Thyroid gland (tissue), 4 donors: ENCODE measurements around the gene CNGA4.

Source experiments
- POLR2A ChIP-seq, 2 donors: fragments of 450-650 bp; IDR thresholded peaks; one replicate each; pipeline ENCODE4 v1.6.1; 2017; ENCODE audit warnings: antibody characterized with exemption in 2 of 2, mild to moderate bottlenecking in 2 of 2, moderate library complexity in 1 of 2
- TF ChIP-seq, protein P1 (sequence below), 6 experiments: fragments of 200-600 bp in 3 of 6; fragments of 450-650 bp in 3 of 6; sonication (generic) in 3 of 6; IDR thresholded peaks; one replicate each; pipeline ENCODE4 v1.5.1; 2016 to 2019; ENCODE audit warnings: antibody characterized with exemption in 6 of 6, mild to moderate bottlenecking in 2 of 6, inconsistent platforms in 1 of 6, moderate library complexity in 1 of 6

DNA sequence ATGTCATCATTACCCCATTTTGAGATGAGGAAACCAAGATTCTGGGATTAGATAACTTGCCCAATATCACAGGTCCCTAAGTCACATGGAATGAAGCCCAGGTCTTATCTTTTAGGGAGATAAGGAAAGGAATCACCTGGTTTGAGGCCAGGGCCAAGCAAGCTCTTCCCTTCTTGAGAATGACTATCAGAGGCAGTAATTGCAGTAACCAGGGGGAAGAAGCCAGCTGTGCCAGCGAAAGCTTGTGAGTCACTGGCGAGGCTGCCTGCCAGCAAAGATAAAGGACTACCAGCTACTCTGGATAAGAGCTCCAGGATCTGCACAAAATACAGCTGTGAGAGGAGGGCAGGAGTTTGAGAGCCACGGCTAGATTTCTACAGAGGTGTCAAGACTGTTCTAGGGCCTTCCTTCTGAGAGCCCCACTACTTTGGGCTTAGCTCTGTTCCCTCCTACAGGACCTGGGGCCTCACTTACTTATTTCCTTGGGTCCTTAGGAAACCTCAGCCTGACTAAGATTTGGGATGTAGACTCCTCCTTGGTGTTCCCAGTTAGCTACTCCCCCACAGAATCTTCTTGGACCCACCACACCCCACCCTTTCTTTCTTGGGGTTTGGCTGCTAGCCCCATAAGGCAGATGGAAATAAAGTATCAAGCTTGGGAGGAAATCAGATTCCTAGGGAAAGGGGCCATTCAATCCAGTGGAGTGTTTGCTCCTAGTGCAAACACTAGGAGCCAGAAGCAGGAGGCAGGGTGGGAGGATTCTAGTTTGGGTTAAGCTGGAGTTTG lies 11.1 kb downstream of the CNGA4 start:
- TF ChIP-seq, protein P1, sequence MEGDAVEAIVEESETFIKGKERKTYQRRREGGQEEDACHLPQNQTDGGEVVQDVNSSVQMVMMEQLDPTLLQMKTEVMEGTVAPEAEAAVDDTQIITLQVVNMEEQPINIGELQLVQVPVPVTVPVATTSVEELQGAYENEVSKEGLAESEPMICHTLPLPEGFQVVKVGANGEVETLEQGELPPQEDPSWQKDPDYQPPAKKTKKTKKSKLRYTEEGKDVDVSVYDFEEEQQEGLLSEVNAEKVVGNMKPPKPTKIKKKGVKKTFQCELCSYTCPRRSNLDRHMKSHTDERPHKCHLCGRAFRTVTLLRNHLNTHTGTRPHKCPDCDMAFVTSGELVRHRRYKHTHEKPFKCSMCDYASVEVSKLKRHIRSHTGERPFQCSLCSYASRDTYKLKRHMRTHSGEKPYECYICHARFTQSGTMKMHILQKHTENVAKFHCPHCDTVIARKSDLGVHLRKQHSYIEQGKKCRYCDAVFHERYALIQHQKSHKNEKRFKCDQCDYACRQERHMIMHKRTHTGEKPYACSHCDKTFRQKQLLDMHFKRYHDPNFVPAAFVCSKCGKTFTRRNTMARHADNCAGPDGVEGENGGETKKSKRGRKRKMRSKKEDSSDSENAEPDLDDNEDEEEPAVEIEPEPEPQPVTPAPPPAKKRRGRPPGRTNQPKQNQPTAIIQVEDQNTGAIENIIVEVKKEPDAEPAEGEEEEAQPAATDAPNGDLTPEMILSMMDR (IDR thresholded peaks at IDR 0.05) = no peak
- no peak for TF ChIP-seq POLR2A (IDR thresholded peaks at IDR 0.05)
